ENCODE results near the gene CLBA1. TPM values are rescaled to one million over a fixed set of nuclear protein-coding genes. Genes with fewer than 3 reads are reported as not detected.
A peak's percentile ranks its signal among the peaks of the same experiment; 100 is the strongest.
"Not testable (repeated sequence)": the region's sequence is repeated elsewhere in the genome, so short reads cannot be mapped to it uniquely, and the experiment has no call there.

The CLBA1 gene
- total and polyA plus RNA-seq, 8 donors, result 7.1 to 17.2 (median 13.3) TPM

- DNase-seq (peak in 1 of 4 donors; percentile 26), ATAC-seq (no peak)
- no peak overlapping the region for H3K27ac ChIP-seq
- intact Hi-C loops (cut with DNase I), result no loop called here
- TF ChIP-seq, protein P1, sequence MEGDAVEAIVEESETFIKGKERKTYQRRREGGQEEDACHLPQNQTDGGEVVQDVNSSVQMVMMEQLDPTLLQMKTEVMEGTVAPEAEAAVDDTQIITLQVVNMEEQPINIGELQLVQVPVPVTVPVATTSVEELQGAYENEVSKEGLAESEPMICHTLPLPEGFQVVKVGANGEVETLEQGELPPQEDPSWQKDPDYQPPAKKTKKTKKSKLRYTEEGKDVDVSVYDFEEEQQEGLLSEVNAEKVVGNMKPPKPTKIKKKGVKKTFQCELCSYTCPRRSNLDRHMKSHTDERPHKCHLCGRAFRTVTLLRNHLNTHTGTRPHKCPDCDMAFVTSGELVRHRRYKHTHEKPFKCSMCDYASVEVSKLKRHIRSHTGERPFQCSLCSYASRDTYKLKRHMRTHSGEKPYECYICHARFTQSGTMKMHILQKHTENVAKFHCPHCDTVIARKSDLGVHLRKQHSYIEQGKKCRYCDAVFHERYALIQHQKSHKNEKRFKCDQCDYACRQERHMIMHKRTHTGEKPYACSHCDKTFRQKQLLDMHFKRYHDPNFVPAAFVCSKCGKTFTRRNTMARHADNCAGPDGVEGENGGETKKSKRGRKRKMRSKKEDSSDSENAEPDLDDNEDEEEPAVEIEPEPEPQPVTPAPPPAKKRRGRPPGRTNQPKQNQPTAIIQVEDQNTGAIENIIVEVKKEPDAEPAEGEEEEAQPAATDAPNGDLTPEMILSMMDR (IDR thresholded peaks at IDR 0.05), result no peak
- peaks cover 0 to 15% of the 10 kb centered on the region in 2 donors for H3K4me1 ChIP-seq
- no peaks in the 10 kb centered on the region for H3K36me3 ChIP-seq
- no peaks in the 10 kb centered on the region for H3K9me3 ChIP-seq
- peaks cover 0 to 5% of the 10 kb centered on the region in 2 donors for H3K27me3 ChIP-seq
- no peak overlapping the region for H3K4me3 ChIP-seq
Measured at GRCh38 chr14:105030194-105030593, 44.6 kb downstream of the CLBA1 start.

GRCh38 chr14:105030836-105031396 is 45.3 kb downstream of the CLBA1 start:
- Histone ChIP-seq H3K27me3 (peaks cover 0 to 5% of the 10 kb centered on the region in 2 donors), H3K36me3 (no peaks in the 10 kb centered on the region), H3K9me3 (no peaks in the 10 kb centered on the region), H3K4me1 (peaks cover 0 to 10% of the 10 kb centered on the region in 2 donors), H3K27ac (no peak overlapping the region), H3K4me3 (no peak overlapping the region)
- DNase-seq, result no peak
- no peak for ATAC-seq
- intact Hi-C loops (cut with DNase I), result no loop called here
- TF ChIP-seq, protein P1 (IDR thresholded peaks at IDR 0.05), result no peak

GRCh38 chr14:105032451-105032901 is 46.9 kb downstream of the CLBA1 start:
- ATAC-seq; H3K4me1 ChIP-seq; intact Hi-C loops (cut with DNase I); DNase-seq; H3K9me3 ChIP-seq; H3K27me3 ChIP-seq; H3K36me3 ChIP-seq; H3K4me3 ChIP-seq: not testable (repeated sequence)
- H3K27ac ChIP-seq, result peak overlapping the region in 1 of 2 donors; percentile 44

DNA sequence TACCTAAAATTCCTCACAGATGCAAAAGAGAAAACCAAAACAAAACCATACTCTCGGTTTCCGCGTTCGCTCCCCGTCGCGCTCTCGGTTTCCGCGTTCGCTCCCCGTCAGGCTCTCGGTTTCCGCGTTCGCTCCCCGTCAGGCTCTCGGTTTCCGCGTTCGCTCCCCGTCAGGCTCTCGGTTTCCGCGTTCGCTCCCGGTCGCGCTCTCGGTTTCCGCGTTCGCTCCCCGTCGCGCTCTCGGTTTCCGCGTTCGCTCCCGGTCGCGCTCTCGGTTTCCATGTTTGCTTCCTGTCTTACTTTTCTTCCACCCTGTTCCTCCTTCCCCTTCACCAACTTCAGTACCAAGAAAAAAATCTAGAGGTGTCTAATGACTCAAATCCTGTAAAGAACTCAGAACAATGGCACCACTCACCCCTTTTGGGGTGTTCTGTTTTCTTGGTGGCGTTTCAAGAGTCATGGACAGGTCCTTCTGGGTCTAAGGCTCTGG is 47.9 kb downstream of the CLBA1 start:
- H3K27me3 ChIP-seq; intact Hi-C loops (cut with DNase I); H3K9me3 ChIP-seq; H3K4me1 ChIP-seq; H3K36me3 ChIP-seq: not testable (repeated sequence)
- ATAC-seq (peak; percentile 16), DNase-seq (peak in 1 of 4 donors; percentile 35)
- Histone ChIP-seq H3K27ac (peak overlapping the region in 1 of 2 donors; percentile 44), H3K4me3 (peak overlapping the region; percentile 13 to 27)

DNA sequence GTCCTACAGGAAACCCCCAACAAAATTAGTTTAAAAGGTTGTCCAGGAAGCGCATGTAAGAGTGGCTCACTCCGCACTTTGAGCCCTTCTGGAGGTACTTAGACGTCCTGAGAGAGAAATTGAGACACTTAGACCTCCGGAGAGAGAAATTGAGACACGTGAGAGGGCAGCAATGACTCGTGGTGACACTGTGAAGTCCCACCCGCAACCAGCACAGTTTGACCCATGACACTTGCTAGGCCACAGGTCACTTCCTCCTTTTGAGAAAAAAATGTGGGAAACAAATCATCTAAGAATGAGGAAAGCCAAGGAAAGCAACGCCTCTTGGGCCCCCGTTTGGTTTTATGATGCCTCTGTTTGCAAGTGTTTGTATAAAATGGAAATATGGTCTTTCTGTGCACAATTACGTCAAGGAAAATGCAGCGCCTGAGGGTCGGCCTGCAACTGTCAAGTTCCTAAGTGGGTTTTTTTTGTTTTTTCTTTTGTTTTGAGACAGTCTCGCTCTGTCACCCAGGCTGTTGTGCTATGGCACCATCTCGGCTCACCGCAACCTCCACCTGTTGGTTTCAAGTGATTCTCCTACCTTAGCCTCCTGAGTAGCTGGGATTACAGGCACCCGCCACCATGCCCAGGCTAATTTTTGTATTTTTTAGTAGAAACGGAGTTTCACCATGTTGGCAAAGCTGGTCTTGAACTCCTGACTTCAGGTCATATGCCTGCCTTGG is 48.9 kb downstream of the CLBA1 start:
- Histone ChIP-seq H3K4me1 (no peaks in the 10 kb centered on the region), H3K9me3 (no peaks in the 10 kb centered on the region), H3K36me3 (no peaks in the 10 kb centered on the region), H3K27me3 (peaks cover 0 to 5% of the 10 kb centered on the region in 2 donors), H3K4me3 (no peak overlapping the region), H3K27ac (no peak overlapping the region)
- intact Hi-C loops (cut with DNase I), result no loop called here
- ATAC-seq (peak; percentile 67), DNase-seq (peak in 2 of 4 donors; percentile 17 to 64)
- TF ChIP-seq, protein P1 (IDR thresholded peaks at IDR 0.05), result no peak

DNA sequence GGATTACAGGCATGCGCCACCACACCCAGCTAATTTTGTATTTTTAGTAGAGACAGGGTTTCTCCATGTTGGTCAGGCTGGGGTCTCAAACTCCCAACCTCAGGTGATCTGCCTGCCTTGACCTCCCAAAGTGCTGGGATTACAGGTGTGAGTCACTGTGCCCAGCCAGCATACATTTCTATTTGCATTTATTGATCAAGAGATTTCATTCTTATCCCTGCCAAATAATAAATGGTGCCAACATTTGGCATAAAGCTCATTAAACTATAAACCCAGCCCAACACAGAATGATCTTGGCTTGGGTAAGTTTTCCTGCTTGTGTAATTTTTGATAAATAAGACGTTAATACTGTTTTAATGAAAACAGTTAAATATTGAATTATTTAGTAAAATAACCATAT is 50.0 kb downstream of the CLBA1 start:
- H3K4me3 ChIP-seq; H3K9me3 ChIP-seq; H3K27ac ChIP-seq; H3K36me3 ChIP-seq; H3K27me3 ChIP-seq; ATAC-seq; intact Hi-C loops (cut with DNase I); DNase-seq; H3K4me1 ChIP-seq: not testable (repeated sequence)

All from left lung (tissue), 10 donors.